Mucosa of stomach (tissue), 1 donor: ENCODE measurements around the gene MPV17.
"Not testable (repeated sequence)": the region's sequence is repeated elsewhere in the genome, so short reads cannot be mapped to it uniquely, and the experiment has no call there.

Experiments
- H3K27me3 ChIP-seq: one replicate; pipeline ENCODE4 v1.7.0; 2013; ENCODE audit warnings: mild to moderate bottlenecking, low read length; ENCODE audit not compliant: control insufficient read depth, insufficient read depth
- H3K36me3 ChIP-seq: one replicate; pipeline ENCODE4 v1.7.0; 2013; ENCODE audit warnings: low read length; ENCODE audit not compliant: control insufficient read depth, insufficient read depth
- H3K4me1 ChIP-seq: one replicate; pipeline ENCODE4 v1.7.0; 2013; ENCODE audit warnings: mild to moderate bottlenecking, low read length; ENCODE audit not compliant: control insufficient read depth, insufficient read depth
- H3K4me3 ChIP-seq: one replicate; pipeline ENCODE4 v1.7.0; 2013; ENCODE audit warnings: low read length
- H3K9ac ChIP-seq: one replicate; pipeline ENCODE4 v1.7.0; 2013; ENCODE audit warnings: mild to moderate bottlenecking, low read length, moderate library complexity
- H3K9me3 ChIP-seq: one replicate; pipeline ENCODE4 v1.7.0; 2013; ENCODE audit warnings: mild to moderate bottlenecking, low read length, moderate library complexity; ENCODE audit not compliant: control insufficient read depth
- donor health status: Pancreatic carcinoma.

MPV17 gene

GRCh38 chr2:27306136-27306535, 16.8 kb downstream of the MPV17 start:
- Histone ChIP-seq H3K4me3 (no peak overlapping the region), H3K9me3 (no peaks in the 10 kb centered on the region), H3K9ac (no peak overlapping the region), H3K27me3 (peaks cover 43% of the 10 kb centered on the region), H3K36me3 (no peaks in the 10 kb centered on the region), H3K4me1 (peaks cover 21% of the 10 kb centered on the region)

DNA sequence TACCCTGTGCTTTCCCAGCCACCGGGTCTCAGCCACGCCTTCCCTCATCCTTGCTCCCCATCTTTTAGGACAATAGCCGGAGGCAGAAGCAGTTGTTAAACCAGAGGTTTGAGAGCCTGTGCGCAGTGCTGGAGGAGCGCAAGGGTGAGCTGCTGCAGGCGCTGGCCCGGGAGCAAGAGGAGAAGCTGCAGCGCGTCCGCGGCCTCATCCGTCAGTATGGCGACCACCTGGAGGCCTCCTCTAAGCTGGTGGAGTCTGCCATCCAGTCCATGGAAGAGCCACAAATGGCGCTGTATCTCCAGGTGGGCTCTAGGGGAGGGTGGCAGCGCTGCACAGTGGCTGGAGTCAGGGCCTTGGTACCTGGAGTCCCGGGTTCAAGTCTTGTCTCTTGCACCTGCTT, 17.4 kb downstream of the MPV17 start:
- no peak overlapping the region for H3K9ac ChIP-seq
- H3K9me3 ChIP-seq = no peaks in the 10 kb centered on the region
- no peaks in the 10 kb centered on the region for H3K36me3 ChIP-seq
- no peak overlapping the region for H3K4me3 ChIP-seq
- H3K27me3 ChIP-seq = peaks cover 43% of the 10 kb centered on the region
- H3K4me1 ChIP-seq = peaks cover 21% of the 10 kb centered on the region

GRCh38 chr2:27304488-27305240, 18.2 kb downstream of the MPV17 start:
- Histone ChIP-seq H3K4me3 (no peak overlapping the region), H3K27me3 (peaks cover 43% of the 10 kb centered on the region), H3K4me1 (peaks cover 21% of the 10 kb centered on the region), H3K36me3 (no peaks in the 10 kb centered on the region), H3K9me3 (no peaks in the 10 kb centered on the region), H3K9ac (no peak overlapping the region)

DNA sequence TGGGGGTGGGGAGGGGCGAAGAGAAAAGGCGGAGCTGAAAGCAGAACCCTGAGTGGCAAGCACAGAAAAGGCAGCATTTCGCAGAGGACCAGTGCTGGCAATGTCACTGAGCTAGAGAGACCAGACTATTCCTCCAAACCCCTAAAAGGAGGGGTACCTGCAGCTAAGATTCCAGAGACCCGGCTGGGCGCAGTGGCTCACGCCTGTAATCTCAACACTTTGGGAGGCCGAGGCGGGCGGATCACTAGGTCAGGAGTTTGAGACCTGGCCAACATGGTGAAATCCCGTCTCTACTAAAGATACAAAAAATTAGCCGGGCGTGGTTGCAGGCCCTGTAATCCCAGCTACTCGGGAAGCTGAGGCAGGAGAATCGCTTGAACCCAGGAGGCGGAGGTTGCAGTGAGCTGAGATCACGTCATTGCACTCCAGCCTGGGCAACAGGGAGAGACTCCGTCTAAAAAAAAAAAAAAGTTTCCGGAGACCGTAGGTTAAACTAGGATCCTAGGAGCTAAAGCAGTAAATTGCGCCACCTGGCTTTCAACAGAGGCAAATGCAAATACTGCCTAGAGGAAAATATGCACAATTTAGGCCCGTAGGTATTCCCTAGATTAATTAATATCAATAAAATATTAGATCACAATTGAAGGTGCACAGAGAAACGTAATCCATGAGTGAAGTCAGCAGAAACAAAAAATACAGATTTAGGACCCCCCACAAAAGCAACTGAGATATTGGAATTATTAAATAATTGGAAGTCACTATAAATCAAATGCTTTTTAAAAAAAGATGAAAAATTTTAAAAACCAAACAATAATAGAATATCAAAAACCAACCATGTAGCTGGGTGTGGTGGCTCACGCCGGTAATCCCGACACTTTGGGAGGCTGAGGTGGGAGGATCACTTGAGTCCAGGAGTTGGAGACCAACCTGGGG, 19.5 kb downstream of the MPV17 start:
- Histone ChIP-seq H3K27me3 (peaks cover 37% of the 10 kb centered on the region), H3K4me3 (no peak overlapping the region), H3K36me3 (no peaks in the 10 kb centered on the region), H3K9me3 (no peaks in the 10 kb centered on the region), H3K4me1 (peaks cover 21% of the 10 kb centered on the region), H3K9ac (no peak overlapping the region)

GRCh38 chr2:27300606-27301005, 22.3 kb downstream of the MPV17 start:
- not testable (repeated sequence) for H3K4me1 ChIP-seq, H3K36me3 ChIP-seq, H3K9me3 ChIP-seq, H3K9ac ChIP-seq, H3K4me3 ChIP-seq
- peaks cover 14% of the 10 kb centered on the region for H3K27me3 ChIP-seq

- Histone ChIP-seq H3K36me3 (no peaks in the 10 kb centered on the region), H3K9me3 (no peaks in the 10 kb centered on the region), H3K4me1 (peaks cover 4% of the 10 kb centered on the region), H3K4me3 (no peak overlapping the region), H3K9ac (no peak overlapping the region), H3K27me3 (peaks cover 4% of the 10 kb centered on the region)
Observed at GRCh38 chr2:27298391-27299080, 24.4 kb downstream of the MPV17 start.

- Histone ChIP-seq H3K9ac (no peak overlapping the region), H3K27me3 (peaks cover 4% of the 10 kb centered on the region), H3K4me1 (peaks cover 8% of the 10 kb centered on the region), H3K36me3 (no peaks in the 10 kb centered on the region), H3K9me3 (no peaks in the 10 kb centered on the region), H3K4me3 (no peak overlapping the region)
Observed at GRCh38 chr2:27297195-27297594, 25.7 kb downstream of the MPV17 start.

GRCh38 chr2:27296481-27296880, 26.4 kb downstream of the MPV17 start:
- Histone ChIP-seq H3K4me1 (peaks cover 8% of the 10 kb centered on the region), H3K9ac (no peak overlapping the region), H3K36me3 (no peaks in the 10 kb centered on the region), H3K4me3 (no peak overlapping the region), H3K9me3 (no peaks in the 10 kb centered on the region), H3K27me3 (peaks cover 8% of the 10 kb centered on the region)

DNA sequence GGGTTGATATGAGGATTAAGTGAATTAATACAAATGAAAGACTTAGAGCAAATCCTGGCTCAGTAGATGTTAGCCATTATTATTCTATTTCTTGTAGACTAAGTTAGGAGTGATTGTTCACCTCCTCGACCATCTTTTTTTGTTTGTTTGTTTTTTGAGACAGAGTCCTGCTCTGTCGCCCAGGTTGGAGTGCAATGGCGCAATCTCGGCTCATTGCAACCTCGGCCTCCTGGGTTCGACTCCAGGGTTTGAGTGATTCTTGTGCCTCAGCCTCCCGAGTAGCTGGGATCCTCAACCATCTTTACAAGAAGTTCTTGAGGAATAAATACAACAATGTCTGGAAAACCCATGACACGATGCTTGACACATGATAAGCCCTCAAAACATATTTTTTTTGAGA, 28.0 kb downstream of the MPV17 start:
- peaks cover 8% of the 10 kb centered on the region for H3K27me3 ChIP-seq
- H3K9ac ChIP-seq = no peak overlapping the region
- H3K9me3 ChIP-seq = no peaks in the 10 kb centered on the region
- H3K4me1 ChIP-seq = peaks cover 8% of the 10 kb centered on the region
- no peaks in the 10 kb centered on the region for H3K36me3 ChIP-seq
- no peak overlapping the region for H3K4me3 ChIP-seq

- Histone ChIP-seq H3K4me1 (peaks cover 8% of the 10 kb centered on the region), H3K27me3 (peaks cover 4% of the 10 kb centered on the region), H3K9me3 (no peaks in the 10 kb centered on the region), H3K4me3 (no peak overlapping the region), H3K36me3 (no peaks in the 10 kb centered on the region), H3K9ac (no peak overlapping the region)
Observed at GRCh38 chr2:27291865-27292264, 31.0 kb downstream of the MPV17 start.

- peaks cover 4% of the 10 kb centered on the region for H3K27me3 ChIP-seq
- H3K36me3 ChIP-seq = no peaks in the 10 kb centered on the region
- H3K9me3 ChIP-seq = no peaks in the 10 kb centered on the region
- H3K4me3 ChIP-seq = no peak overlapping the region
- H3K9ac ChIP-seq = no peak overlapping the region
- peaks cover 8% of the 10 kb centered on the region for H3K4me1 ChIP-seq
Observed at GRCh38 chr2:27290549-27290948, 32.3 kb downstream of the MPV17 start.

DNA sequence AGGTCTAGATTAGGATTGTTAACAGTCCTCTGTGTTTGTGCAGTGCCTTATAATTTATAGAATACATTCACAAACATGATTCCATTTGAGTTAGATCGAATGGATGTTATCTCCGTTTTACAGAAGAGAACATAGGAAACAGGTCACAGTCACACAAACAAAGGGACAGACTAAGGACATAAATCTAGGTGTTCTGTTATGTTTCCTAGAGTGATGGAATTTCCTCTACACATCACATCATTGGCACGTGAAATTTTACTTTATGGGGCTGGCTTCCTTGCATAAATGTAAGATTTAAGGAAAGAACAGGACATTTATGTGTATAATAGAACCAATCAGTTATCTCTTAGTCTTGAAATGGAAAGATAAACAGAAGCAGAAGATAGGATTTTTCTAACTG, 34.3 kb downstream of the MPV17 start:
- Histone ChIP-seq H3K27me3 (peaks cover 4% of the 10 kb centered on the region), H3K4me3 (no peak overlapping the region), H3K4me1 (peaks cover 5% of the 10 kb centered on the region), H3K9me3 (no peaks in the 10 kb centered on the region), H3K36me3 (no peaks in the 10 kb centered on the region), H3K9ac (no peak overlapping the region)
